Measurements from ENCODE around the gene GSG1L. TPM values are rescaled to one million over a fixed set of nuclear protein-coding genes. Genes with fewer than 3 reads are reported as not detected.
A peak's percentile ranks its signal among the peaks of the same experiment; 100 is the strongest.

GSG1L gene
- total and polyA plus RNA-seq, 2 of the 13 experiments (the other 11 are each of a cell fraction or from before 2014, with no cell fraction given): not detected

- TF ChIP-seq HMGXB3 (CRISPR knock-in tag; IDR thresholded peaks at IDR 0.05; ENCODE audit: borderline replicate concordance) (no peak), ZNF790 (CRISPR knock-in tag; IDR thresholded peaks at IDR 0.05; ENCODE audit: borderline replicate concordance) (no peak), ZNF619 (CRISPR knock-in tag; IDR thresholded peaks at IDR 0.05) (no peak), GMEB2 (CRISPR knock-in tag; IDR thresholded peaks at IDR 0.05; ENCODE audit: low read depth) (no peak), SNAPC2 (CRISPR knock-in tag; IDR thresholded peaks at IDR 0.05) (no peak), NKX3-1 (CRISPR knock-in tag; IDR thresholded peaks at IDR 0.05) (no peak), ZC3H13 (CRISPR knock-in tag; IDR thresholded peaks at IDR 0.05) (no peak), ZNF772 (CRISPR knock-in tag; IDR thresholded peaks at IDR 0.05) (no peak), ATF5 (CRISPR knock-in tag; IDR thresholded peaks at IDR 0.05; ENCODE audit: low read depth) (no peak), ZMYM2 (CRISPR knock-in tag; IDR thresholded peaks at IDR 0.05) (no peak; the same call in 1 of the 2 replicates), ZNF280B (CRISPR knock-in tag; IDR thresholded peaks at IDR 0.05; ENCODE audit: borderline replicate concordance) (0 out of 2 replicates have a peak, but pooled peaks have one; percentile 38), ZNF607 (CRISPR knock-in tag; IDR thresholded peaks at IDR 0.05; ENCODE audit: borderline replicate concordance) (no peak), GLI4 (CRISPR knock-in tag; IDR thresholded peaks at IDR 0.05; ENCODE audit: borderline replicate concordance) (no peak), ZNF224 (CRISPR knock-in tag; IDR thresholded peaks at IDR 0.05) (no peak), ZNF276 (CRISPR knock-in tag; IDR thresholded peaks at IDR 0.05; ENCODE audit: low read depth) (no peak), CREB1 (IDR thresholded peaks at IDR 0.05) (no peak), CREB1 (CRISPR knock-in tag; IDR thresholded peaks at IDR 0.05) (no peak), ATRX (CRISPR knock-in tag; IDR thresholded peaks at IDR 0.05; ENCODE audit: borderline replicate concordance) (no peak)
These were observed 196.1 kb downstream of the GSG1L start (continued) for GRCh38 chr16:27867122-27868110.

Measured in HepG2 (cell line).